Measurements from ENCODE around the gene ATP5MC3. TPM values are rescaled to one million over a fixed set of nuclear protein-coding genes. Genes with fewer than 3 reads are reported as not detected.

Gene ATP5MC3
- total and polyA plus RNA-seq, 2 donors from 2014 or later: 189 to 990 TPM

- peaks cover 0 to 2% (median 0%) of the 10 kb centered on the region in 3 donors for H3K4me1 ChIP-seq (ENCODE audit: control insufficient read depth in 2 of 3, insufficient read depth in 2 of 3, low read depth in 1 of 3, low read length in 3 of 3)
- intact Hi-C loops (cut with DNase I): no loop called here
- TF ChIP-seq CTCF (IDR thresholded peaks at IDR 0.05; ENCODE audit: borderline replicate concordance, extremely low read depth, insufficient read depth): no peak
- FAIRE-seq (no peak), DNase-seq (no peak)
- H3K36me3 ChIP-seq (ENCODE audit: control insufficient read depth in 2 of 3, insufficient read depth in 3 of 3, low read length in 3 of 3): no peaks in the 10 kb centered on the region
- no peak overlapping the region for H3K27ac ChIP-seq (ENCODE audit: low read depth in 2 of 2, low read length in 2 of 2)
- H3K27me3 ChIP-seq (ENCODE audit: control insufficient read depth, insufficient read depth, low read length): no peaks in the 10 kb centered on the region
- H3K4me3 ChIP-seq (ENCODE audit: low read length in 3 of 3): no peak overlapping the region
- no peak overlapping the region for H3K9ac ChIP-seq (ENCODE audit: low read length in 3 of 3)
- no peaks in the 10 kb centered on the region for H3K9me3 ChIP-seq (ENCODE audit: control insufficient read depth in 2 of 3, insufficient read depth in 1 of 3, low read length in 3 of 3)
Measured at GRCh38 chr2:175164235-175164634, 17.3 kb downstream of the ATP5MC3 start.

- Histone ChIP-seq H3K9me3 (ENCODE audit: control insufficient read depth in 2 of 3, insufficient read depth in 1 of 3, low read length in 3 of 3) (no peaks in the 10 kb centered on the region), H3K36me3 (ENCODE audit: control insufficient read depth in 2 of 3, insufficient read depth in 3 of 3, low read length in 3 of 3) (no peaks in the 10 kb centered on the region), H3K27me3 (ENCODE audit: control insufficient read depth, insufficient read depth, low read length) (no peaks in the 10 kb centered on the region), H3K27ac (ENCODE audit: low read depth in 2 of 2, low read length in 2 of 2) (no peak overlapping the region), H3K4me3 (ENCODE audit: low read length in 3 of 3) (no peak overlapping the region), H3K9ac (ENCODE audit: low read length in 3 of 3) (no peak overlapping the region), H3K4me1 (ENCODE audit: control insufficient read depth in 2 of 3, insufficient read depth in 2 of 3, low read depth in 1 of 3, low read length in 3 of 3) (peaks cover 0 to 2% (median 0%) of the 10 kb centered on the region in 3 donors)
- TF ChIP-seq CTCF (IDR thresholded peaks at IDR 0.05; ENCODE audit: borderline replicate concordance, extremely low read depth, insufficient read depth): no peak
- DNase-seq (no peak), FAIRE-seq (no peak)
- intact Hi-C loops (cut with DNase I): no loop called here
Measured at GRCh38 chr2:175158894-175159293, 22.6 kb downstream of the ATP5MC3 start.

GRCh38 chr2:175156534-175156933, 25.0 kb downstream of the ATP5MC3 start:
- DNase-seq: no peak
- intact Hi-C loops (cut with DNase I): no loop called here
- Histone ChIP-seq H3K9ac (ENCODE audit: low read length in 3 of 3) (no peak overlapping the region), H3K27ac (ENCODE audit: low read depth in 2 of 2, low read length in 2 of 2) (no peak overlapping the region), H3K36me3 (ENCODE audit: control insufficient read depth in 2 of 3, insufficient read depth in 3 of 3, low read length in 3 of 3) (no peaks in the 10 kb centered on the region), H3K9me3 (ENCODE audit: control insufficient read depth in 2 of 3, insufficient read depth in 1 of 3, low read length in 3 of 3) (no peaks in the 10 kb centered on the region), H3K27me3 (ENCODE audit: control insufficient read depth, insufficient read depth, low read length) (no peaks in the 10 kb centered on the region), H3K4me3 (ENCODE audit: low read length in 3 of 3) (no peak overlapping the region), H3K4me1 (ENCODE audit: control insufficient read depth in 2 of 3, insufficient read depth in 2 of 3, low read depth in 1 of 3, low read length in 3 of 3) (peaks cover 0 to 2% (median 0%) of the 10 kb centered on the region in 3 donors)
- TF ChIP-seq CTCF (IDR thresholded peaks at IDR 0.05; ENCODE audit: borderline replicate concordance, extremely low read depth, insufficient read depth): no peak
- no peak for FAIRE-seq

- intact Hi-C loops (cut with DNase I): no loop called here
- no peak for TF ChIP-seq CTCF (IDR thresholded peaks at IDR 0.05; ENCODE audit: borderline replicate concordance, extremely low read depth, insufficient read depth)
- H3K9me3 ChIP-seq (ENCODE audit: control insufficient read depth in 2 of 3, insufficient read depth in 1 of 3, low read length in 3 of 3): no peaks in the 10 kb centered on the region
- DNase-seq: no peak
- FAIRE-seq: no peak
- no peak overlapping the region for H3K9ac ChIP-seq (ENCODE audit: low read length in 3 of 3)
- no peak overlapping the region for H3K27ac ChIP-seq (ENCODE audit: low read depth in 2 of 2, low read length in 2 of 2)
- no peaks in the 10 kb centered on the region for H3K27me3 ChIP-seq (ENCODE audit: control insufficient read depth, insufficient read depth, low read length)
- peaks cover 0 to 2% (median 0%) of the 10 kb centered on the region in 3 donors for H3K36me3 ChIP-seq (ENCODE audit: control insufficient read depth in 2 of 3, insufficient read depth in 3 of 3, low read length in 3 of 3)
- no peak overlapping the region for H3K4me3 ChIP-seq (ENCODE audit: low read length in 3 of 3)
- peaks cover 0 to 2% (median 0%) of the 10 kb centered on the region in 3 donors for H3K4me1 ChIP-seq (ENCODE audit: control insufficient read depth in 2 of 3, insufficient read depth in 2 of 3, low read depth in 1 of 3, low read length in 3 of 3)
Measured at GRCh38 chr2:175154661-175155082, 26.8 kb downstream of the ATP5MC3 start.

Measured in kidney (tissue), 14 donors.